GOT3 (cell line): Measurements from ENCODE around the gene AHNAK2.
"Not testable (repeated sequence)": the region's sequence is repeated elsewhere in the genome, so short reads cannot be mapped to it uniquely, and the experiment has no call there.

Experiments
- DNase-seq: peaks from one replicate; lab custom pipeline; 2025; ENCODE audit warnings: mixed read lengths; lab: John Stamatoyannopoulos, UW

The AHNAK2 gene

GRCh38 chr14:104953896-104954656, 24.1 kb downstream of the AHNAK2 start:
- no peak for DNase-seq

- DNase-seq = no peak
Measured at GRCh38 chr14:104953097-104953496, 25.1 kb downstream of the AHNAK2 start.

- not testable (repeated sequence) for DNase-seq
Measured at GRCh38 chr14:104951863-104952657, 26.1 kb downstream of the AHNAK2 start.

DNA sequence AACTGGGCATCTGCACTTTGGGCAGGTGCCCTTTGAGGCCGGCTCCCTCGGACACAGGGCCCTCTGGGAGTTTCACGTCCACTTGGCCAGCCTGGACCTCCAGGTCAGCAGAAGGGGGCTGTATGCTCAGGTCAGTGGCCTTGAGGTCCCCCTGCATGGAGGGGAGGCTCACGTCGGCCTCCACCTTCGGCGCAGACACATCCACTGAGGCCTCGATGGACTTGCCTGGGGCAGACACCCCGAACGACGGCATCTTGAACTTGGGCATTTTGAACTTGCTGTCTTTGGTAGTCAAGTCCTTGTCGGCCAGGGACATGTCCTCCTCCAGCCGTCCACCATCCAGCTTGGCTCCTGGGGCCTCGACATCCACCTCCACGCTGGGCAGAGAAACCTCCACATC, 27.5 kb downstream of the AHNAK2 start:
- not testable (repeated sequence) for DNase-seq

DNA sequence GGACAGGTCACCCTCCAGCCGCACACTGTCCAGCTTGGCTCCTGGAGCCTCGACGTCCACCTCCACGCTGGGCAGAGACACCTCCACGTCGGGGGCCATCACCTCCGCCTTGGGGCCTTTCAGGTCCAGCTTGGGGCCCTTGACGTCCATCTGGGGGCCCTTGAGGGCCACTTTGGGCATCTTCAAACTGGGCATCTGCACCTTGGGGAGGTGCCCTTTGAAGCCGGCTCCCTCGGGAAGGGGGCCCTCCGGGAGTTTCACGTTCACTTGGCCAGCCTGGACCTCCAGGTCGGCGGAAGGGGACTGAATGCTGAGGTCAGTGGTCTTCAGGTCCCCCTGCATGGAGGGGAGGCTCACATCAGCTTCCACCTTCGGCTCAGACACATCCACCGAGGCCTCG, 28.2 kb downstream of the AHNAK2 start:
- no peak for DNase-seq

GRCh38 chr14:104949406-104949955, 28.7 kb downstream of the AHNAK2 start:
- not testable (repeated sequence) for DNase-seq

- no peak for DNase-seq
Measured at GRCh38 chr14:104948736-104949031, 29.5 kb downstream of the AHNAK2 start.

- DNase-seq = not testable (repeated sequence)
Measured at GRCh38 chr14:104947881-104948735, 30.1 kb downstream of the AHNAK2 start.

GRCh38 chr14:104947201-104947600, 31.0 kb downstream of the AHNAK2 start:
- not testable (repeated sequence) for DNase-seq

DNA sequence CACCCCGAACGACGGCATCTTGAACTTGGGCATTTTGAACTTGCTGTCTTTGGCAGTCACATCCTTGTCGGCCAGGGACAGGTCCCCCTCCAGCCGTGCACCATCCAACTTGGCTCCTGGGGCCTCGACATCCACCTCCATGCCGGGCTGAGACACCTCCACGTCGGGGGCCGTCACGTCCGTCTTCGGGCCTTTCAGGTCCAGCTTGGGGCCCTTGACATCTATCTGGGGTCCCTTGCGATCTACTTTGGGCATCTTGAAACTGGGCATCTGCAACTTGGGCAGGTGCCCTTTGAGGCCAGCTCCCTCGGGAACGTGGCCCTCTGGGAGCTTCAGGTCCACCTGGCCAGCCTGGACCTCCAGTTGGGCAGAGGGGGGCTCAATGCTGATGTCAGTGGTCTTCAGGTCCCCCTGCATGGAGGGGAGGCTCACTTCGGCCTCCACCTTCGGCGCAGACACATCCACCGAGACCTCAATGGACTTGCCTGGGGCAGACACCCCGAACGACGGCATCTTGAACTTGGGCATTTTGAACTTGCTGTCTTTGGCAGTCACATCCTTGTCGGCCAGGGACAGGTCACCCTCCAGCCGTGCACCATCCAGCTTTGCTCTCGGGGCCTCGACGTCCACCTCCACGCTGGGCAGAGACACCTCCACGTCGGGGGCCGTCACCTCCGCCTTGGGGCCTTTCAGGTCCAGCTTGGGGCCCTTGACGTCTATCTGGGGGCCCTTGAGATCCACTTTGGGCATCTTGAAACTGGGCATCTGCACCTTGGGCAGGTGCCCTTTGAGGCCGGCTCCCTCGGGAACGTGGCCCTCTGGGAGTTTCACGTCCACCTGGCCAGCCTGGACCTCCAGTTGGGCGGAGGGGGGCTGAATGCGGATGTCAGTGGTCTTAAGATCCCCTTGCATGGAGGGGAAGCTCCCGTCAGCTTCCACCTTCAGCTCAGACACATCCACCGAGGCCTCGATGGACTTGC, 31.9 kb downstream of the AHNAK2 start:
- DNase-seq = not testable (repeated sequence)

DNA sequence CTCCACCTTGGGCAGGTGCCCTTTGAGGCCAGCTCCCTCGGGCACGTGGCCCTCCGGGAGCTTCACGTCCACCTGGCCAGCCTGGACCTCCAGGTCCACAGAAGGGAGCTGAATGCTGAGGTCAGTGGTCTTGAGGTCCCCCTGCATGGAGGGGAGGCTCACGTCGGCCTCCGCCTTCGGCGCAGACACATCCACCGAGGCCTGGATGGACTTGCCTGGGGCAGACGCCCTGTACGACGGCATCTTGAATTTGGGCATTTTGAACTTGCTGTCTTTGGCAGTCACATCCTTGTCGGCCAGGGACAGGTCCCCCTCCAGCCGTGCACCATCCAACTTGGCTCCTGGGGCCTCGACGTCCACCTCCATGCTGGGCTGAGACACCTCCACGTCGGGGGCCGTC, 32.9 kb downstream of the AHNAK2 start:
- not testable (repeated sequence) for DNase-seq

- DNase-seq = not testable (repeated sequence)
Measured at GRCh38 chr14:104944436-104945205, 33.6 kb downstream of the AHNAK2 start.

DNA sequence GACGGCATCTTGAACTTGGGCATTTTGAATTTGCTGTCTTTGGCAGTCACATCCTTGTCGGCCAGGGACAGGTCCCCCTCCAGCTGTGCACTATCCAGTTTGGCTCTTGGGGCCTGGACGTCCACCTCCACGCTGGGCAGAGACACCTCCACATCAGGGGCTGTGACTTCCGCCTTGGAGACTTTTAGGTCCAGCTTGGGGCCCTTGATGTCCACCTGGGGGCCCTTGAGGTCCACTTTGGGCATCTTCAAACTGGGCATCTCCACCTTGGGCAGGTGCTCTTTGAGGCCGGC, 34.2 kb downstream of the AHNAK2 start:
- DNase-seq = not testable (repeated sequence)

DNA sequence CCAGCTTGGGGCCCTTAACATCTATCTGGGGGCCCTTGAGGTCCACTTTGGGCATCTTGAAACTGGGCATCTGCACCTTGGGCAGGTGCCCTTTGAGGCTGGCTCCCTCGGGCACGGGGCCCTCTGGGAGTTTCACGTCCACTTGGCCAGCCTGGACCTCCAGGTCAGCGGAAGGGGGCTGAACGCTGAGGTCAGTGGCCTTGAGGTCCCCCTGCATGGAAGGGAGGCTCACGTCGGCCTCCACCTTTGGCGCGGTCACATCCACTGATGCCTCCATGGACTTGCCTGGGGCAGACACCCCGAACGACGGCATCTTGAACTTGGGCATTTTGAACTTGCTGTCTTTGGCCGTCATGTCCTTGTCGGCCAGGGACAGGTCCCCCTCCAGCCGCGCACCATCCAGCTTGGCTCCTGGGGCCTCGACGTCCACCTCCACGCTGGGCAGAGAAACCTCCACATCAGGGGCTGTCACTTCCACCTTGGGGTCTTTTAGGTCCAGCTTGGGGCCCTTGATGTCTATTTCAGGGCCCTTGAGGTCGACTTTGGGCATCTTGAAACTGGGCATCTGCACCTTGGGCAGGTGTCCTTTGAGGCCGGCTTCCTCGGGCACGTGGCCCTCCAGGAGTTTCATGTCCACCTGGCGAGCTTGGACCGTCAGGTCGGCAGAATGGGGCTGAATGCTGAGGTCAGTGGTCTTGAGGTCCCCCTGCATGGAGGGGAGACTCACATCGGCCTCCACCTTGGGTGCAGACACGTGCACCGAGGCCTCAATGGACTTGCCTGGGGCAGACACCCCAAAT, 34.8 kb downstream of the AHNAK2 start:
- not testable (repeated sequence) for DNase-seq

GRCh38 chr14:104942586-104942985, 35.6 kb downstream of the AHNAK2 start:
- no peak for DNase-seq

DNA sequence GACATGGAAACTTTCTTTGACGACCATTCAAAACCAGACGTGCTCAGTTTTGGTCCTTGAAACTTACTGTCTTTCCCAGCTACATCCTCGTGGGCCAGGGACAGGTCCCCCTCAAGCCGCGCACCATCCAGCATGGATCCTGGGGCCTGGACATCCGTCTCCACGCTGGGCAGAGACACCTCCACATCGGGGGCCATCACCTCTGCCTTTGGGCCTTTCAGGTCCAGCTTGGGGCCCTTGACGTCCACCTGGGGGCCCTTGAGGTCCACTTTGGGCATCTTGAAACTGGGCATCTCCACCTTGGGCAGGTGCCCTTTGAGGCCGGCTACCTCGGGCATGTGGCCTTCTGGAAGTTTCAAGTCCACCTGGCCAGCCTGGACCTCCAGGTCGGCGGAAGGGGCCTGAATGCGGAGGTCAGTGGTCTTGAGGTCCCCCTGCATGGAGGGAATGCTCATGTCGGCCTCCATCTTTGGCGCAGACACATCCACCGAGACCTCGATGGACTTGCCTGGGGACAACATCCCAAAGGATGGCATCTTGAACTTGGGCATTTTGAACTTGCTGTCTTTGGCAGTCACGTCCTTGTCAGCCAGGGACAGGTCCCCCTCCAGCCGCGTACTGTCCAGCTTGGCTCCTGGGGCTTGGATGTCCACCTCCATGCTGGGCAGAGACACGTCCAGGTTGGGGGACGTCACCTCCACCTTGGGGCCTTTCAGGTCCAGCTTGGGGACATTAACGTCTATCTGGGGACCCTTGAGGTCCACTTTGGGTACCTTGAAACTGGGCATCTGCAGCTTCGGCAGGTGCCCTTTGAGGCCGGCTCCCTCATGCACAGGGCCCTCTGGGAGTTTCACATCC, 36.4 kb downstream of the AHNAK2 start:
- DNase-seq = no peak

DNA sequence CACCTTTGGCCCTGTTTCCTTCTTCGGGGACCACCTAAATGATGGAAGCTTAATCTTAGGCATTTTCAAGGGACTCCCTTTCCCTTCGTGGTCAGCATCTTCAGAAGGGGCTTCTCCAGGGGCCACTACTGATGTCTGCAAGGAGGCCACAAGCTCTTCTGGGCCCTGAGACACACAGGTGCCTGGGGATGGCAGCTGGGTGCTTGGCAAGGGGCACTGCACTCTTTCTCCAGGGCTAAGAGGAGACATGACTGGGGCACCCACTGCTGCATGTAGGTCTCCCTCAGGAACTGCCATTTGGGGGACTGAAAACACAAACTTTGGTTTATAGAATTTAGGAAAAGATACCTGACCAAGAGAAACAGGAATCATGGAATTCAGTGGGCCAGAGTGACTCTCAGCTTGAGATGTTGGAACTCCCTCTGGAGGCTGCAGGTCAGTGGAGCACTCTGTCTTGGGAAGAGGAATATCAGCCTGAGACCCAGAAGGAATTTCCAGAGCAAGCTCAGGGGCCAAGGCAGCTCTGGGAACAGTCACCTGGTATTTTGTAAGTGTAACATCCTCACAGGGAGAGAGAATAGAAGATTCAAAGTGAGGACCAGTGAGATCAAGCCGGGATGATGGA, 37.5 kb downstream of the AHNAK2 start:
- DNase-seq = no peak
